Cardiac fibroblast (primary cell): Measurements from ENCODE around the gene IFITM1.

Source experiments
- DNase-seq, 2 donors: peaks; one replicate each; pipeline versions ENCODE4 v3.0.0 to v3.0.0-alpha.2; 2010; ENCODE audit warnings: low read depth in 2 of 2
- H3K4me3 ChIP-seq, 2 donors: replicated peaks in 1 of 2; 1 replicate in 1 of 2; 2 replicates in 1 of 2; pipeline ENCODE4 v1.5.1; 2011; ENCODE audit warnings: low read depth in 2 of 2, low read length in 2 of 2, mild to moderate bottlenecking in 2 of 2, moderate library complexity in 1 of 2
- TF ChIP-seq, protein P1 (sequence below): IDR thresholded peaks from one replicate; pipeline ENCODE4 v1.5.1; 2011; ENCODE audit warnings: low read depth, mild to moderate bottlenecking, low read length, inconsistent platforms

IFITM1 gene

DNA sequence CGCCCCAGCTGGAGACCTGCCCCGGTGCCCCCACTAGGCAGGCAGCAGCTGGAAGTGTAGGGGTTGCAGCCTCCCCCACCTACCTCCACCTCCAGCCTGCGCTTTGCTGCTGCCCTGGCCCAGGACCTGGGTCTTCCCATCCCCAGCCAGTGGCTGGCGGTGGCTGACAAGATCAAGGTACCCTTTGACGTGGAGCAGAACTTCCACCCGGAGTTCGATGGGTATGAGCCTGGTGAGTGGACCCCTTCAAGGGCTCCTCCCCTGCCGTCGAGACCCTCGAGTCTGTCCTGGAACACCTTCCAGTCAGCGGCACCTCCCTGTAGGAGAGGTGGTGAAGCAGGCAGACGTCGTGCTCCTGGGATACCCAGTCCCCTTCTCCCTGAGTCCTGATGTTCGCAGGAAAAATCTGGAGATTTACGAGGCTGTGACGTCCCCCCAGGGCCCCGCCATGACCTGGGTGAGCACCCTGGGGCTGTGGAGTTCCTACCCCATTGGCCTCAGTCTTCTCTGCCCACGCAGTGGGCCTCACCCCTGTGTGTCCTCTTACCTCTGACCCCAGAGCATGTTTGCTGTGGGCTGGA lies 20.5 kb upstream of the IFITM1 start:
- TF ChIP-seq, protein P1, sequence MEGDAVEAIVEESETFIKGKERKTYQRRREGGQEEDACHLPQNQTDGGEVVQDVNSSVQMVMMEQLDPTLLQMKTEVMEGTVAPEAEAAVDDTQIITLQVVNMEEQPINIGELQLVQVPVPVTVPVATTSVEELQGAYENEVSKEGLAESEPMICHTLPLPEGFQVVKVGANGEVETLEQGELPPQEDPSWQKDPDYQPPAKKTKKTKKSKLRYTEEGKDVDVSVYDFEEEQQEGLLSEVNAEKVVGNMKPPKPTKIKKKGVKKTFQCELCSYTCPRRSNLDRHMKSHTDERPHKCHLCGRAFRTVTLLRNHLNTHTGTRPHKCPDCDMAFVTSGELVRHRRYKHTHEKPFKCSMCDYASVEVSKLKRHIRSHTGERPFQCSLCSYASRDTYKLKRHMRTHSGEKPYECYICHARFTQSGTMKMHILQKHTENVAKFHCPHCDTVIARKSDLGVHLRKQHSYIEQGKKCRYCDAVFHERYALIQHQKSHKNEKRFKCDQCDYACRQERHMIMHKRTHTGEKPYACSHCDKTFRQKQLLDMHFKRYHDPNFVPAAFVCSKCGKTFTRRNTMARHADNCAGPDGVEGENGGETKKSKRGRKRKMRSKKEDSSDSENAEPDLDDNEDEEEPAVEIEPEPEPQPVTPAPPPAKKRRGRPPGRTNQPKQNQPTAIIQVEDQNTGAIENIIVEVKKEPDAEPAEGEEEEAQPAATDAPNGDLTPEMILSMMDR, result no peak
- no peak for DNase-seq
- no peak overlapping the region for H3K4me3 ChIP-seq

DNA sequence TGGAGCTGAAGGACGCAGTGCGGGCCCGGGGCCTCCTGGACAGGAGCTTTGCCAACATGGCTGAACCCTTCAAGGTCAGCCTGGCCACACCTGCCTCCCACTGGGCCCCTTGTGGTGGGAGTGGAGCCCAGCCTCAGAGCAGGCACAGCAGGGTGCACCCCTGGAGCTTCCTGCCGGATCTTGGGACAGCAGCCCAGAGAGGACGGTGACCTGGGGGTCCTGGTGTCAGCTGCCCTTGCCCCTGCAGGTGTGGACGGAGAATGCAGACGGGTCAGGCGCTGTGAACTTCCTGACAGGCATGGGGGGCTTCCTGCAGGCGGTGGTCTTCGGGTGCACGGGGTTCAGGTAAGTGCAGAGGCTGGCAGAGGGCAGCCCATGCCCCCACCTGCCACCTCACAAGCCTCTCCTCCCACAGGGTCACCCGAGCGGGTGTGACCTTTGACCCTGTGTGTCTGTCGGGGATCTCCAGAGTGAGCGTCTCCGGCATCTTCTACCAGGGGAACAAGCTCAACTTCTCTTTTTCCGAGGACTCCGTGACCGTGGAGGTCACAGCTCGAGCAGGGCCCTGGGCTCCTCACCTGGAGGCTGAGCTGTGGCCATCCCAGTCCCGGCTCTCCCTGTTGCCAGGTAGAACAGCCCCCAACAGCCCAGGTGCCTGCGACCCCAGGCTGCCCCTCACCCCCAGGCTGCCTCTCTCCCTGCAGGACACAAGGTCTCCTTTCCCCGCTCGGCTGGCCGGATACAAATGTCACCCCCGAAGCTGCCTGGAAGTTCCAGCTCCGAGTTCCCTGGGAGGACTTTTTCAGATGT lies 19.8 kb upstream of the IFITM1 start:
- TF ChIP-seq, protein P1, result no peak
- DNase-seq, result no peak
- H3K4me3 ChIP-seq, result no peak overlapping the region

DNA sequence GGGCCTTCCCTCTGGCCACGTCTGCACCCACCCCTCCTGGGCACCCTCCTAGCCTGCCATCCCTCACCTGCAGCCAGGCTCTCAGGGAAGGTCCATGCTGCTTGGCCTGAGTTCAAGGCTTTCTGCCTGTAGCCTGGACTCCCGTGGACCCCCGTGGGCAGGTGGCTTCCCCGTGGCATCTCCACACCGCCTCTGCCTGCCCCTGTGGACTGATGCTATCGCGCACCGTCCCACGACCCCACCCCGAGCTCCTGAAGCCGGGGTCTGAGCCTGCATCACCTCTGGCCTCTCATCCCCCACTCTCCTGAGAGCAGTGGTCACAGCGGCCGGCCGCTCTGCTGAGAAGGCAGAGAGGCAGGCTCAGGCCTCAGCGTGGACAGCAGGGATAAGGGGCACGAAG lies 19.1 kb upstream of the IFITM1 start:
- TF ChIP-seq, protein P1, result no peak
- no peak for DNase-seq
- no peak overlapping the region for H3K4me3 ChIP-seq

DNA sequence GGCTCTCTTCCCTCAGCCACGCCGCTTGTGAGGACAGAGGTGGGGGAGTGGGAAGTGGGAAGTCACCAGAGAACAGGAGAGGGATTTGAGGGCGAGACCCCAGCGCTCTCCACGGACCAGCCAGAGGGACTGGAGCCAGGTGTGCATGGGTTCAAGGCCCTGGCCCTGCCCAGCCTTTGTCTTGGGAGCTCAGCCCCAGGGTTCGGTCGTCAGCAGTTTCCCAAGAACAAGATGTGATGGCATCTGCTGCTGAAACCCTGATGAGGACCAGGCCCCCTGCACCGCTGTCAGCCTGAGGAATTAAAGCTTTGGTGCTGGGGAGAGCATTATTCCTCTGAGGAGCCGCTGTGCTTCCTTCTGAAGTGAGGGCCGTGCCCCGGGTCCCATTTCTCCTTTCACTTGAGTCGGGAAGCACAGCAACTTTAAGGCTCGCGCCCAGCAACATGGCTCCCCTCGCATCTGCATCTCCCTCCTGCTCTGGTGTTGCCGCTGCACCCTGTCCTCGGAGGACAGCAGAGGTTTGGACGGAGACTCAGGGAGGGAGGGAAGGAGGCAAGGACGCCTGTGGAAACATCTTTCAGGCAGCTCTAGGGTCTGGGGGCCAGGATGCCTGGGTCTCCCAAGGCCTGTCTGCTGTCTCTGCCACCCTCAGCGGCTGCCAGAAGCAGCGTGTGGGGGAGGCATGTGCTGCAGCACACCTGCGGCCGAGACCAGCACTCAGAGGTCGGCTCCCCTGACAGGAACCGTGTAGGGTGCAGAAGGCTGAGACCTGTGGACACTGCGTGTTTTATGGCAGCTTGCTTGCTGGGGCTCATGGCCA lies 18.3 kb upstream of the IFITM1 start:
- DNase-seq, result no peak
- TF ChIP-seq, protein P1, result no peak
- no peak overlapping the region for H3K4me3 ChIP-seq

DNA sequence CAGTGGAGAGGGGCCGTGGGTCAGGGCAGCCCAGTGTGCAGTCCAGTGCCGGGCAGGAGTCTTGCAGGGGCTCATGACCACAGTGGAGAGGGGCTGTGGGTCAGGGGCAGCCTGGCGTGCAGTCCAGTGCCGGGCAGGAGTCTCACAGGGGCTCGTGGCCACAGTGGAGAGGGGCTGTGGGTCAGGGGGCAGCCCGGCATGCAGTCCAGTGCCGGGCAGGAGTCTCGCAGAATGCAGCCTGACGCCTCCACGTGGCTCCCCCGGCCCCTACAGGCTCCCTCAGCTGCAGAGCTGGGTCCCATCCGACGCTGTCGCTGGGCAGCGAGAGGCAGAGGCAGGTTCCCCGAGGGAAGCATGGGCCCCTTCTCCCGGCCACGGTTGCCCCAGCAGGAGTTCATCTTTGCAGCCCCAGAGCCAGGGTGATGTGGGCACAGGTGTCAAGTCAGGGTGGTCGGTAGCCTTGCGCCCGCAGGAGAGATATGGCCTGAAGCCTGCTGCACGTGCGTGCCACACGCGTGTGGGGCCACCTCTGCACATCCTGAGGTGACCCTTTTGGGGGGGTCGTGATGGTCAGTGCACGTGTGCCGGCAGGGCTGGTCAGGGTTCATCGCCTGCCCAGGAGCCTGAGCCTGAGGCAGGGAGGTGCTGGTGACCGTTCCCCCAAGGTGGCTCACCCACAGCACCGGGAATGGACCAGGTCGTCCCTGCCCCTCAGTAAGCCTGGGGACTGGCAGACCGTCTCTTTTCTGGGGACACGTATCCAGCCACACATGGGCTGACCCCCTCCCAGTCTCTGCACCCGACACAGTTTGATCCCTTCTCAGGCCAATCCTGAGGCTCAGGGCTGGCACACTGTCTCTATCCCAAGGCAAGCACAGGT lies 17.4 kb upstream of the IFITM1 start:
- TF ChIP-seq, protein P1, result no peak
- no peak for DNase-seq
- H3K4me3 ChIP-seq, result no peak overlapping the region

DNA sequence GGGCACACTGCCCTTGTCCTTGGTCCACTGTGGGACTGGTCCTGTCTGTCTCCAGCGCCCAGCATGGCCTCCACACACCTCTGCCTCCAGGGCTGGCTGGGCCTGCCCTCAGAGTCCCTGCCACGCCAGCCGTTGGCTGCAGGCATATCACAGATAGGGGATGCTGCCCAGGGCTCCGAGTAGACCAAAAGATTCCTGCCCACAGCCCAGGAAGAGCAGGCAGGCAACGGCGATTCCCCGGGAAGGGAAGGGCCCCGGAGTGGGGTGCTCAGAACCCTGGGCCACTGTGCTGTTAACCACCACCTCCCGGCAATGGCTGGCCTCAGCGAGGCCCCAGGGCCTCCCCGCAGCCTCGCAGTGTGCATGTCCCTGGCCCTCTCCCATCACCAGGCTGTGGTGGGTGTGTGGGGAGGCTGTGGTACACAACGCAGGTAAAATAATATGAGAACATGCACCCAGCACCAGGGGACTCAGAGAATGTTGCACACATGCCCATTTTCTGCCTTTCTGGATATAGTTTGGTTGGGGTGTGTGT lies 16.7 kb upstream of the IFITM1 start:
- DNase-seq, result no peak
- TF ChIP-seq, protein P1, result no peak
- no peak overlapping the region for H3K4me3 ChIP-seq
